ENCODE measurements around the gene SLCO2A1.

SLCO2A1 gene

GRCh38 chr3:133945381-133946095 lies 84.2 kb downstream of the SLCO2A1 start:
- DNase-seq, result no peak

GRCh38 chr3:133944641-133945380 lies 84.9 kb downstream of the SLCO2A1 start:
- DNase-seq, result no peak

GRCh38 chr3:133944181-133944580 lies 85.5 kb downstream of the SLCO2A1 start:
- DNase-seq, result no peak

- DNase-seq, result no peak
Measured at GRCh38 chr3:133943639-133944141, 86.0 kb downstream of the SLCO2A1 start.

- DNase-seq, result no peak
Measured at GRCh38 chr3:133943031-133943535, 86.6 kb downstream of the SLCO2A1 start.

- DNase-seq, result no peak
Measured at GRCh38 chr3:133941415-133941821, 88.3 kb downstream of the SLCO2A1 start.

GRCh38 chr3:133940536-133940935 lies 89.2 kb downstream of the SLCO2A1 start:
- no peak for DNase-seq

GRCh38 chr3:133939463-133939835 lies 90.3 kb downstream of the SLCO2A1 start:
- no peak for DNase-seq

- DNase-seq, result no peak
Measured at GRCh38 chr3:133938770-133939462, 90.8 kb downstream of the SLCO2A1 start.

- no peak for DNase-seq
Measured at GRCh38 chr3:133937756-133938601, 91.7 kb downstream of the SLCO2A1 start.

- no peak for DNase-seq
Measured at GRCh38 chr3:133937061-133937686, 92.6 kb downstream of the SLCO2A1 start.

- DNase-seq, result no peak
Measured at GRCh38 chr3:133935843-133936769, 93.6 kb downstream of the SLCO2A1 start.

GRCh38 chr3:133934996-133935842 lies 94.5 kb downstream of the SLCO2A1 start:
- no peak for DNase-seq

- no peak for DNase-seq
Measured at GRCh38 chr3:133934073-133934970, 95.4 kb downstream of the SLCO2A1 start.

- no peak for DNase-seq
Measured at GRCh38 chr3:133933097-133934024, 96.4 kb downstream of the SLCO2A1 start.

- no peak for DNase-seq
Measured at GRCh38 chr3:133932009-133932408, 97.7 kb downstream of the SLCO2A1 start.

- no peak for DNase-seq
Measured at GRCh38 chr3:133931084-133931483, 98.6 kb downstream of the SLCO2A1 start.

Data from activated CD4-positive, CD25-positive, alpha-beta regulatory T cell (primary cell).